ENCODE results near the gene LSM7. TPM values are rescaled to one million over a fixed set of nuclear protein-coding genes. Genes with fewer than 3 reads are reported as not detected.

Gene LSM7
- total and polyA plus RNA-seq, 2 of the 13 experiments (the other 11 are each of a cell fraction or from before 2014, with no cell fraction given), result 140 to 205 TPM

DNA sequence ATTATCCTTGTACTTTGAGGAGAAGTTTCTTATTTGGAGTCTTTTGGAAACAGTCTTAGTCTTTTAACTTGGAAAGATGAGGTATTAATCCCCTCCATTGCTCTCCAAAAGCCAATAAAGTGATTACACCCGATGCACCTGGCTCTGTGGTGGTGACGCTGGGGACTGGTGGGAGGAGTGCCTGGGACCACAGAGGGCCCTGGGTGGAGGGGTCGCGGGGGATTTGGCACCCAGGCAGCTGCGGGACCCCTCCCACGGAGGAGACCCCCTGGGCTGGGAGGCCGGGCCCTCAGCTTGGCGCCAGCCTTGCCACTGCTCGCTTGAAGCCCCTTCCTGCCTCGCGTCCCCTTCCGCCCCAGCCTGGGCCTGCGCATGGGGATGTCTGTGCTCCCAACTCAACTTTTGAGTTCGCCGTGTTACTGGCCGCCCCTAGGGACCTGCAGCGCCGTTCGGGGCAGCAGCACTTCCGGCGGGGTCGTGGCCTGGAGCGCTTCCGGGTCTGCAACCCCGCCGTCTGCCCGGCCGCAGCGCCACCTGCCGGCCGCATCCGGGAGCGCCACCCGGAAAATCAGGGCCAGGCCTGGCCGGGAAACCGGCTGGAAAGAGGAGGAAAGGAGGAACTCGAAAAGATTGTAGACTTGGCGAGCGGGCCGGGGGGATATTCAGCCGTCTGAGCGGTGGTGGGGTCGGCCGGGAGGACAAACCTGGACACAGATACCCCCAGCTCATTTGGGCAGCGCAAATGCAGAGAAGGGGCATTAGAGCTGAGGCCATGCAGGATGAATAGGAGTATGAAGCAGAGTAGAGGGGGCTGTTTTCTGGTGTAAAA, 54.8 kb downstream of the LSM7 start (continued):
- TF ChIP-seq IKZF5 (CRISPR knock-in tag; IDR thresholded peaks at IDR 0.05), result peak; percentile 68; the same call in 1 of the 2 replicates
- TF ChIP-seq, protein P1, sequence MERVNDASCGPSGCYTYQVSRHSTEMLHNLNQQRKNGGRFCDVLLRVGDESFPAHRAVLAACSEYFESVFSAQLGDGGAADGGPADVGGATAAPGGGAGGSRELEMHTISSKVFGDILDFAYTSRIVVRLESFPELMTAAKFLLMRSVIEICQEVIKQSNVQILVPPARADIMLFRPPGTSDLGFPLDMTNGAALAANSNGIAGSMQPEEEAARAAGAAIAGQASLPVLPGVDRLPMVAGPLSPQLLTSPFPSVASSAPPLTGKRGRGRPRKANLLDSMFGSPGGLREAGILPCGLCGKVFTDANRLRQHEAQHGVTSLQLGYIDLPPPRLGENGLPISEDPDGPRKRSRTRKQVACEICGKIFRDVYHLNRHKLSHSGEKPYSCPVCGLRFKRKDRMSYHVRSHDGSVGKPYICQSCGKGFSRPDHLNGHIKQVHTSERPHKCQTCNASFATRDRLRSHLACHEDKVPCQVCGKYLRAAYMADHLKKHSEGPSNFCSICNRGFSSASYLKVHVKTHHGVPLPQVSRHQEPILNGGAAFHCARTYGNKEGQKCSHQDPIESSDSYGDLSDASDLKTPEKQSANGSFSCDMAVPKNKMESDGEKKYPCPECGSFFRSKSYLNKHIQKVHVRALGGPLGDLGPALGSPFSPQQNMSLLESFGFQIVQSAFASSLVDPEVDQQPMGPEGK (CRISPR knock-in tag; IDR thresholded peaks at IDR 0.05), result peak; percentile 59
- TF ChIP-seq, protein P2, sequence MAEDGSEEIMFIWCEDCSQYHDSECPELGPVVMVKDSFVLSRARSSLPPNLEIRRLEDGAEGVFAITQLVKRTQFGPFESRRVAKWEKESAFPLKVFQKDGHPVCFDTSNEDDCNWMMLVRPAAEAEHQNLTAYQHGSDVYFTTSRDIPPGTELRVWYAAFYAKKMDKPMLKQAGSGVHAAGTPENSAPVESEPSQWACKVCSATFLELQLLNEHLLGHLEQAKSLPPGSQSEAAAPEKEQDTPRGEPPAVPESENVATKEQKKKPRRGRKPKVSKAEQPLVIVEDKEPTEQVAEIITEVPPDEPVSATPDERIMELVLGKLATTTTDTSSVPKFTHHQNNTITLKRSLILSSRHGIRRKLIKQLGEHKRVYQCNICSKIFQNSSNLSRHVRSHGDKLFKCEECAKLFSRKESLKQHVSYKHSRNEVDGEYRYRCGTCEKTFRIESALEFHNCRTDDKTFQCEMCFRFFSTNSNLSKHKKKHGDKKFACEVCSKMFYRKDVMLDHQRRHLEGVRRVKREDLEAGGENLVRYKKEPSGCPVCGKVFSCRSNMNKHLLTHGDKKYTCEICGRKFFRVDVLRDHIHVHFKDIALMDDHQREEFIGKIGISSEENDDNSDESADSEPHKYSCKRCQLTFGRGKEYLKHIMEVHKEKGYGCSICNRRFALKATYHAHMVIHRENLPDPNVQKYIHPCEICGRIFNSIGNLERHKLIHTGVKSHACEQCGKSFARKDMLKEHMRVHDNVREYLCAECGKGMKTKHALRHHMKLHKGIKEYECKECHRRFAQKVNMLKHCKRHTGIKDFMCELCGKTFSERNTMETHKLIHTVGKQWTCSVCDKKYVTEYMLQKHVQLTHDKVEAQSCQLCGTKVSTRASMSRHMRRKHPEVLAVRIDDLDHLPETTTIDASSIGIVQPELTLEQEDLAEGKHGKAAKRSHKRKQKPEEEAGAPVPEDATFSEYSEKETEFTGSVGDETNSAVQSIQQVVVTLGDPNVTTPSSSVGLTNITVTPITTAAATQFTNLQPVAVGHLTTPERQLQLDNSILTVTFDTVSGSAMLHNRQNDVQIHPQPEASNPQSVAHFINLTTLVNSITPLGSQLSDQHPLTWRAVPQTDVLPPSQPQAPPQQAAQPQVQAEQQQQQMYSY (CRISPR knock-in tag; IDR thresholded peaks at IDR 0.05), result no peak
- peak; percentile 56 for TF ChIP-seq TEAD3 (CRISPR knock-in tag; optimal IDR thresholded peaks at IDR 0.05; ENCODE audit: borderline replicate concordance)
- peak; percentile 74 for TF ChIP-seq YEATS2 (CRISPR knock-in tag; IDR thresholded peaks at IDR 0.05; ENCODE audit: borderline replicate concordance)
- TF ChIP-seq, protein P3, sequence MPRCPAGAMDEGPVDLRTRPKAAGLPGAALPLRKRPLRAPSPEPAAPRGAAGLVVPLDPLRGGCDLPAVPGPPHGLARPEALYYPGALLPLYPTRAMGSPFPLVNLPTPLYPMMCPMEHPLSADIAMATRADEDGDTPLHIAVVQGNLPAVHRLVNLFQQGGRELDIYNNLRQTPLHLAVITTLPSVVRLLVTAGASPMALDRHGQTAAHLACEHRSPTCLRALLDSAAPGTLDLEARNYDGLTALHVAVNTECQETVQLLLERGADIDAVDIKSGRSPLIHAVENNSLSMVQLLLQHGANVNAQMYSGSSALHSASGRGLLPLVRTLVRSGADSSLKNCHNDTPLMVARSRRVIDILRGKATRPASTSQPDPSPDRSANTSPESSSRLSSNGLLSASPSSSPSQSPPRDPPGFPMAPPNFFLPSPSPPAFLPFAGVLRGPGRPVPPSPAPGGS (CRISPR knock-in tag; IDR thresholded peaks at IDR 0.05), result no peak
- TF ChIP-seq BORCS8-MEF2B (CRISPR knock-in tag; IDR thresholded peaks at IDR 0.05), result no peak
- TF ChIP-seq SMAD3 (CRISPR knock-in tag; IDR thresholded peaks at IDR 0.05), result peak; percentile 38; the same call in 1 of the 2 replicates
- TF ChIP-seq, protein P4, sequence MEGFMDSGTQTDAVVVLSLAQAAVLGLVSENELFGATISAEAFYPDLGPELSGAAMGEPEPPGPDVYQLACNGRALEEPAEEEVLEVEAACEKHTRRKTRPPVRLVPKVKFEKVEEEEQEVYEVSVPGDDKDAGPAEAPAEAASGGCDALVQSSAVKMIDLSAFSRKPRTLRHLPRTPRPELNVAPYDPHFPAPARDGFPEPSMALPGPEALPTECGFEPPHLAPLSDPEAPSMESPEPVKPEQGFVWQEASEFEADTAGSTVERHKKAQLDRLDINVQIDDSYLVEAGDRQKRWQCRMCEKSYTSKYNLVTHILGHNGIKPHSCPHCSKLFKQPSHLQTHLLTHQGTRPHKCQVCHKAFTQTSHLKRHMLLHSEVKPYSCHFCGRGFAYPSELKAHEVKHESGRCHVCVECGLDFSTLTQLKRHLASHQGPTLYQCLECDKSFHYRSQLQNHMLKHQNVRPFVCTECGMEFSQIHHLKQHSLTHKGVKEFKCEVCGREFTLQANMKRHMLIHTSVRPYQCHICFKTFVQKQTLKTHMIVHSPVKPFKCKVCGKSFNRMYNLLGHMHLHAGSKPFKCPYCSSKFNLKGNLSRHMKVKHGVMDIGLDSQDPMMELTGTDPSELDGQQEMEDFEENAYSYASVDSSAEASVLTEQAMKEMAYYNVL (CRISPR knock-in tag; IDR thresholded peaks at IDR 0.05; ENCODE audit: borderline replicate concordance), result peak; percentile 32; the same call in 1 of the 2 replicates
- no peak for TF ChIP-seq ZNF543 (CRISPR knock-in tag; IDR thresholded peaks at IDR 0.05)
- TF ChIP-seq FOSL1 (CRISPR knock-in tag; IDR thresholded peaks at IDR 0.05; ENCODE audit: borderline replicate concordance), result no peak
- no peak for TF ChIP-seq ATF3 (CRISPR knock-in tag; IDR thresholded peaks at IDR 0.05)
- TF ChIP-seq SIN3B (IDR thresholded peaks at IDR 0.05; ENCODE audit: low read length), result no peak
- TF ChIP-seq ZKSCAN1 (IDR thresholded peaks at IDR 0.05; ENCODE audit: low read length), result no peak
- TF ChIP-seq, protein P5, sequence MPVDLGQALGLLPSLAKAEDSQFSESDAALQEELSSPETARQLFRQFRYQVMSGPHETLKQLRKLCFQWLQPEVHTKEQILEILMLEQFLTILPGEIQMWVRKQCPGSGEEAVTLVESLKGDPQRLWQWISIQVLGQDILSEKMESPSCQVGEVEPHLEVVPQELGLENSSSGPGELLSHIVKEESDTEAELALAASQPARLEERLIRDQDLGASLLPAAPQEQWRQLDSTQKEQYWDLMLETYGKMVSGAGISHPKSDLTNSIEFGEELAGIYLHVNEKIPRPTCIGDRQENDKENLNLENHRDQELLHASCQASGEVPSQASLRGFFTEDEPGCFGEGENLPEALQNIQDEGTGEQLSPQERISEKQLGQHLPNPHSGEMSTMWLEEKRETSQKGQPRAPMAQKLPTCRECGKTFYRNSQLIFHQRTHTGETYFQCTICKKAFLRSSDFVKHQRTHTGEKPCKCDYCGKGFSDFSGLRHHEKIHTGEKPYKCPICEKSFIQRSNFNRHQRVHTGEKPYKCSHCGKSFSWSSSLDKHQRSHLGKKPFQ (CRISPR knock-in tag; IDR thresholded peaks at IDR 0.05; ENCODE audit: insufficient replicate concordance), result no peak

Data from HepG2 (cell line).